ENCODE data around the gene DNAH17. TPM values are rescaled to one million over a fixed set of nuclear protein-coding genes. Genes with fewer than 3 reads are reported as not detected.

Gene DNAH17
- total RNA-seq, 1 donor from 2014 or later: not detected

DNA sequence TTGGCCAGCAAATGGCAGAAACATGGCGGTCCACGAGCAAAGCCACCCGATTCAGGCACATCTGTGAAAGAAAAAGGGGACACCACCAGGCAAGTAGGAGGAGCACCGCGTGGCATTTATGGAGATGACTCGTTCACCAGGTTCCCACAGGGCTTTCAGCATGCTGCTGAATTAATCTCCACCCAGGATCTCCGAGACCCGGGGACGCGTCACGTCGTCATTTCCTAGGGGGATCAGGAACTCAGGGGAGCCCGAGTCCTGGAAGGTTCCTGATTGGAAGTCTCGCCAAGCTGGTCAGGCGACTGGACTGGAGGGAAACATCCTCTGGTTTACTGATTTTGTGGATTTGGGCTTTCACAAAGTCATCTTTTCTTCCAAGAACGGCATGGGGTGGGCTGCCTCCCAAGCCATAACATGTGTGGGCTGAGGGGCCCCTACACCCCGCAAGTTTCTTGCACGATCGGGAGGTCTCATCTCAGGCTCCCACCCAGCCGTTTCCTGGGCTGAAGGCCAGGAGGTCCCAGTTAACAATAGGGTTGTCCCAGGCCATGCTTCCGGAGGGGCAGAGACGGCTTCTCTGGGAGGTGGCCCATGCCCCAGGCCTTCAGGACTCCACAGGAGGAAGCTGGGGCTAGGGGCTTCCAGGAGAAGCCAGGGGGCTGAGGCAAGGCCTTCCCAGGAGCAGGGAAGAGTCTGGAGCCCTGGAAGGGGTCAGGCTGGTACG lies 645 bp downstream of the DNAH17 start:
- Histone ChIP-seq H3K27me3 (no peaks in the 10 kb centered on the region), H3K4me1 (no peaks in the 10 kb centered on the region), H3K36me3 (no peaks in the 10 kb centered on the region), H3K9me3 (no peaks in the 10 kb centered on the region), H3K4me3 (no peak overlapping the region), H3K27ac (no peak overlapping the region)
- TF ChIP-seq, protein P1, sequence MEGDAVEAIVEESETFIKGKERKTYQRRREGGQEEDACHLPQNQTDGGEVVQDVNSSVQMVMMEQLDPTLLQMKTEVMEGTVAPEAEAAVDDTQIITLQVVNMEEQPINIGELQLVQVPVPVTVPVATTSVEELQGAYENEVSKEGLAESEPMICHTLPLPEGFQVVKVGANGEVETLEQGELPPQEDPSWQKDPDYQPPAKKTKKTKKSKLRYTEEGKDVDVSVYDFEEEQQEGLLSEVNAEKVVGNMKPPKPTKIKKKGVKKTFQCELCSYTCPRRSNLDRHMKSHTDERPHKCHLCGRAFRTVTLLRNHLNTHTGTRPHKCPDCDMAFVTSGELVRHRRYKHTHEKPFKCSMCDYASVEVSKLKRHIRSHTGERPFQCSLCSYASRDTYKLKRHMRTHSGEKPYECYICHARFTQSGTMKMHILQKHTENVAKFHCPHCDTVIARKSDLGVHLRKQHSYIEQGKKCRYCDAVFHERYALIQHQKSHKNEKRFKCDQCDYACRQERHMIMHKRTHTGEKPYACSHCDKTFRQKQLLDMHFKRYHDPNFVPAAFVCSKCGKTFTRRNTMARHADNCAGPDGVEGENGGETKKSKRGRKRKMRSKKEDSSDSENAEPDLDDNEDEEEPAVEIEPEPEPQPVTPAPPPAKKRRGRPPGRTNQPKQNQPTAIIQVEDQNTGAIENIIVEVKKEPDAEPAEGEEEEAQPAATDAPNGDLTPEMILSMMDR (IDR thresholded peaks at IDR 0.05): no peak
- DNase-seq (ENCODE audit: low spot score in 2 of 2): no peak
- intact Hi-C loops (cut with DNase I): no loop called here

- Histone ChIP-seq H3K9me3 (no peaks in the 10 kb centered on the region), H3K27ac (no peak overlapping the region), H3K36me3 (no peaks in the 10 kb centered on the region), H3K4me1 (no peaks in the 10 kb centered on the region), H3K27me3 (no peaks in the 10 kb centered on the region), H3K4me3 (no peak overlapping the region)
- TF ChIP-seq, protein P1 (IDR thresholded peaks at IDR 0.05): no peak
- DNase-seq (ENCODE audit: low spot score in 2 of 2): no peak
- intact Hi-C loops (cut with DNase I): no loop called here
Observed at GRCh38 chr17:78575899-78576298, 1.3 kb downstream of the DNAH17 start.

GRCh38 chr17:78575340-78575739 lies 1.9 kb downstream of the DNAH17 start:
- intact Hi-C loops (cut with DNase I): no loop called here
- H3K27ac ChIP-seq: no peak overlapping the region
- TF ChIP-seq, protein P1 (IDR thresholded peaks at IDR 0.05): no peak
- no peaks in the 10 kb centered on the region for H3K4me1 ChIP-seq
- DNase-seq (ENCODE audit: low spot score in 2 of 2): no peak
- H3K36me3 ChIP-seq: no peaks in the 10 kb centered on the region
- no peaks in the 10 kb centered on the region for H3K9me3 ChIP-seq
- no peaks in the 10 kb centered on the region for H3K27me3 ChIP-seq
- no peak overlapping the region for H3K4me3 ChIP-seq

GRCh38 chr17:78573955-78574354 lies 3.2 kb downstream of the DNAH17 start:
- intact Hi-C loops (cut with DNase I): no loop called here
- Histone ChIP-seq H3K36me3 (no peaks in the 10 kb centered on the region), H3K9me3 (no peaks in the 10 kb centered on the region), H3K4me1 (no peaks in the 10 kb centered on the region), H3K4me3 (no peak overlapping the region), H3K27me3 (no peaks in the 10 kb centered on the region), H3K27ac (no peak overlapping the region)
- TF ChIP-seq, protein P1 (IDR thresholded peaks at IDR 0.05): no peak
- no peak for DNase-seq (ENCODE audit: low spot score in 2 of 2)

DNA sequence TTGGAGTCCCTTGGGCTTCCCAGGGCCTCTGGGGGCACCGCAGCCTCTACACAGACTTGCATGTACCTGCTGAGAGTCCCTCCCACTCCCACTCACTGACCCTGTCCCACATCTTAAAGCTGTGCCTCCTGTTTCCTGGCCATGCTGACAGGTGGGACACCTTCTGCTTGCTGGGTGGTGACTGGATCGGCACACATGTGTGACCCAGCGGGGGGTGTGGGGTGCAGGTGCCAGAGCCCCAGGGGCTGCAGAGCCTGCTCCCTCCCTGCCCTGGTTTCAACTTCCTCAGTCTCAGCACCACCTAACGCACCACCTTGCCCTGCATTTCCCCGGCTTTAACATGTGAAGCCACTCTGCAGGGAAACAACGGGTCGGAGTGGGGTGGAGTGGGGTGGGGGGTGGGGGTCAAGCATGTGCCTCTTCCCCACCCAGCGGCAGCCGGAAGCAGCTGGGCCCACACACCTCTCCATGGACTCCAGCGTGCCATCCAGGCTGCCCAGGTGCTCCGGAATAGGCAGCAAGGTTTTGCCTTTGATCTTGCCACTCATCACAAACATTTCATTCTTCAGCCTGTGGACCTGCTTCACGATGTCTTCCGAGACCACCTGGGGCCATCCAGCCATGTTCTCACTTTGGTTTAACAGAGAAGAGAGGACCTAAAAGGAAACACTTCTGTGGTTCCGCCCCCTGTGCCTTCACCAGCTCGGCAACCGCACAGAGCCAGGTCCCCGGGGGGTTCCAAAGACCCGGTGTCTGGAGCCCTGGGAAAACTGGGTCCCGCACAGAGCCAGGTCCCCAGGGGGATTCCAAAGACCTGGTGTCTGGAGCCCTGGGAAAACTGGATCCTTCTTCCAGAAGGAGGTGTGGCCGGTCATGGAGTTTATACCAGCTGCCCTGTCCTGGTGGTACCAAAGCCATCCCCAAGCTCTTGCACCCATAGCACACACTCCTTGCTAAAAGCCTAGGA lies 4.7 kb downstream of the DNAH17 start:
- no peaks in the 10 kb centered on the region for H3K27me3 ChIP-seq
- H3K9me3 ChIP-seq: no peaks in the 10 kb centered on the region
- no peaks in the 10 kb centered on the region for H3K36me3 ChIP-seq
- no peak overlapping the region for H3K4me3 ChIP-seq
- TF ChIP-seq, protein P1 (IDR thresholded peaks at IDR 0.05): no peak
- no peak for DNase-seq (ENCODE audit: low spot score in 2 of 2)
- no peak overlapping the region for H3K27ac ChIP-seq
- intact Hi-C loops (cut with DNase I): no loop called here
- H3K4me1 ChIP-seq: no peaks in the 10 kb centered on the region

Measured in ascending aorta (tissue), 2 donors.